Activated CD8-positive, alpha-beta memory T cell treated with anti-CD3 and anti-CD28 coated beads, Interleukin-2, amount 50 U/mL, for 24 hours (primary cell): ENCODE results near the gene MCTP1.

Experiments used
- DNase-seq: peaks from one replicate; pipeline ENCODE4 v3.0.0-alpha.2; 2020; ENCODE audit errors: extremely low read depth

The MCTP1 gene

DNA sequence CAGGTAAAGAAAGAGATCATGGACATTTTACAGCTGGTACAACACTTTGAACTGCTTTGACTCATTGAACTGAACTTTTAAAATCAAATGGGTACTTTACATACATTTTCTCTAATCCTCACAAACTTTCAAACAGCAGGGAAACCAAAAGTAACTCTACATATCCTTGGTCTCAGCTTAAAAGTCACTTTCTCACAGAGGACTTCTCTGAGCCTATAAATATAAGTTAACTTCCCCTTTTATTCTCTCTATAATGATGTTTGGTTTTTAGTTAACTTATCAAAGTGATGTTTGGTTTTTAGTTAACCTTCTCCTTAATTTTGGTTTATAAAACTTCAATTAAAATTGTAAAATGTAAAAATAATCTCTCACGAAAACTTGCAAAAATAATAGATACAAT, 209.8 kb downstream of the MCTP1 start:
- no peak for DNase-seq

DNA sequence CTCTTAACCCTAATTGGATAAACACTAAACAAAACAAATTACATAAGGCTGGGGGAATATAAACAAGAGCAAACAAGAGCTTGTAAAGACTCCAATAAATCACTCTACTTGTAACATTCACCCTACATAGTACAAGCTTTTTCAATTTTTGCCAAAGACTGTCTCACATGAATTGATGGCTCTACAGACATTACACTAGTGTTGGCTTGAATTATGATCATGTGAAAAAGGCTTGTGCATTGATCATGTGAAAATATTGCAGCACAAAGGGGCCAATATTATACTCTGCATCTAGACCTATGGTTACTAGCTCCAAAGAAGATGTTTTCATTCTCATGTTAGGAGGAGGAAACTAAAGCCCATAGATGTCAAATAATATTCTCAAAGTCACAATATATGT, 212.6 kb downstream of the MCTP1 start:
- DNase-seq, result no peak

DNA sequence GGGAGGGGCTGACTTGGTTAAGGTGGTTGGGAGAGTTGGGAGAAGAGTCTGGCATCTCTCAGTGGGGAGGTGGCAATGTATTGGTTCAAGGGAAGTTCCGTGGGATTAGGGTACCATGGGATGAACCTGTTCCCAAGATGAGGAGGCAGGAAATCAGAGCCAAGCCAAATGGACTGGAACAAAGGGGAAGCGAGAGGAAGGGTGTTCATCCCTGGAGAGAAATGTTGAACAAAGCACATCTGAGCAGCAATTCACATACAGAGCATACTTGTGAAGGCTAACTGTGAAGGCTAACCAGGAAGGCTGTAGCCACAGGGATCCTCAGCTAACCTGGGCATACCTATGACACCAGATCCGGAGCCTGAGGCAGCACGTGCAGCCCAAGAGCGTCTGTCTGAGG, 214.0 kb downstream of the MCTP1 start:
- DNase-seq, result no peak

DNA sequence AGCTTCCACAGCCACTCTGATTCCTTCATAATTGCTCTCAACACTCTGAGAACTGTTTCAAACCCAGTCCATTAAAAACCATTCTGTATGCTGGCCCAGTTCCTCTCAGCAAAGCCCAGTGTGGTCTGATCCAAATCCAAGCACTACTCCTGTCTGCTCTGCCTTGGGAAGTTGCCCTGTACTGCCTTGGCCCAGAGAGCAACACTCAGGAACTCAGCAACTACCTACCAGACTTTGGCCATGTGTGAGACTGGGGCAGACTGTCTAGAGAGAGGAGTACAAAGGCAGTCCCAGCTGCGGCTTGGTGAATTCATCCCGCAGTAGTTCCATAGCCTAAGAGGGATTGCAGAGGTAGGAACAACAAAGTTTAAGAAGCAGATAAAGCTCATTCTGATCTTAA, 214.4 kb downstream of the MCTP1 start:
- DNase-seq, result no peak

DNA sequence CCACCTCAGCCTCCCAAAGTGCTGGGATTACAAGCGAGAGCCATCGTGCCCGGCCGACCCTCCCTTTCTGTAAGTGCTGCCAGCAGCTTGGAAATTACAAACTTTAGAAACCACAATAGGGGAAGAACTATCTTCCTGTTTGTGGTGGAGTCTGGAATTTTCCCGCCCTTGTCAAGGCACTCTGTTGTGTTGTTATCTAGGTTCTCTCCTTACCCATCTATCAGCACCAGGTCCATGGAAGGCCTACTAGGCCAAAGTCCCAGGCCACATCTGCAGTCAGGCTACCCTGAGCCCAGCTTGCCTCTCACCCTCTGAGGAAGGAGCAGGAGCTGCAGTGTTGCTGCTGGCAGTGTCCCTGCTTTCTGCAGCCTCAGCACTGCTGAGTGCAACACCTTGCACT, 214.9 kb downstream of the MCTP1 start:
- DNase-seq, result no peak

DNA sequence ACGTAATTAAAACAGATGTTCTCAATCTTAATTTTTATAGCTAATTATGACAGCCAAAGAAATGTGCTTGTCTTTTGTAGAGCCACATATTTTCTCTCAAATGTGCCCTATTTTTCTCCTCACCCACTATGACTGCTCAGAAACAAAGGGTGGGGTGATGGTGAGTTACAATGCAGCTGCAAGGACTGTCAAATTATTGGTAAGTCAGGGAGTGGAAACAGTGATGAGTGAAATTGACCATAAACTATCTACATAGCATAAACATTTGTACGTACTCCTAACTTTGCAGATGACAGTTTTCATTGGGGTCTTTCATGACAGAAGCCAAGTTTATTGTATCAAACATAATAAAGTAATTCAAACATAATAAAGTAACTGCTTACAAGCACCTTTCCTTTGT, 215.9 kb downstream of the MCTP1 start:
- DNase-seq, result no peak

DNA sequence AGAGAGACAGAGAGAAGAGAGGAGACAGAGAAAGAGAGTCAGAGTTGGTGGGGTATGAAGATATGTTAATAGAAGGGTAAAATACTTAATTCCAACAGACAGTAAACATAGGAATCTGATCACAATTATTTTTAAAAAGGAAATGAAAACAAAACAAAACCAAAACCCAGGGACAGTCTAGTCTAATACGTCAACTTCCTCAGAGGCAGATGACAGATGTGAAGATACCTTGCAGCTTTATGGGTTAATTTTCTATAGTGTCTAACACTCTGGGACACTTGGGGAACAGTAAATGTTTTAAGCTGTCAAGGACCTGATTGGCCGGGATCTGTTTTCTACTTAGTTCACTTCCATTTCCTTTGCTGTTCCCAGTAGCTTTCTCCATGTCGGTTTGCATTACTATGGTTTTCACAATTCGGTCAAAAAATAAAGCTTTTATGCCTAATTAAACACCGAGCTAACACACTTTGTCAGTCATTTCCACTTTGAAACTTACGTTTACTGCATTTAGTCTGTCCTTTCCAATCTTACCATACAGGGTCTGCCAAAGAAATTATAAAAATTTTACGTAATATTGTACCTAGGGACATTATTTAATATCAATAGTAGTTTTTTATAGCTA, 216.5 kb downstream of the MCTP1 start:
- no peak for DNase-seq

DNA sequence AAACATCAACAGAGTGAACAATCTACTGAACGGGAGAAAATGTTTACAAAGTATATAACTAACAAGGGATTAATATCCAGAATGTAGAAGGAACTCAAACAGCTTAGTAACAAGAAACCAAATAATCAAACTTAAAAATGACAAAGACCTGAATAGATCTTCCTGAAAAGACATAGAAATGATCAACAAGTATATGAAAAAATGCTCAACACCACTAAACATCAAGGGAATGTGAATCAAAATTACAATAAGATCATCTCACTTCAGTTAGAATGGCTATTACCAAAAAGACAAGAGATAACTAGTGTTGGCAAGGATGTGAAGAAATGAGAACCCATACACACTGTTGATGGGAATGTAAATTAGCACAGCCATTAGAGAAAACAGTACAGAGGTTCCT, 218.8 kb downstream of the MCTP1 start:
- no peak for DNase-seq

DNA sequence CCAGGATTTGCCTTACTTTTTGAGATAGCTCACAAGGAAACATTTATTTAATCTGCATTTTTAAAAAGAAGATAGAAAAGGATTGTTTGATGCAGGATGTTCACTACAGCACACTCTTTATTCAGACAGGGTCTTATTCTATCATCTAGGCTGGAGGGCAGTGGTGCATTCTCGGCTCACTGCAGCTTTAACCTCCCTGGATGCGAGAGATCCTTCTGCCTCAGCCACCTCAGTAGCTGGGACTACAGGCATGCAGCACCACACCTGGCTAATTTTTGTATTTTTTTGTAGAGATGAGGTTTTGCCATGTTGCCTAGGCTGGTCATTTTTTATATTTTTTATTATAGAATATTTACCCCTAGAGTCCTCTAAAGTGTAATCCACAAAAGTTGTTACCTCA, 221.4 kb downstream of the MCTP1 start:
- DNase-seq, result no peak

DNA sequence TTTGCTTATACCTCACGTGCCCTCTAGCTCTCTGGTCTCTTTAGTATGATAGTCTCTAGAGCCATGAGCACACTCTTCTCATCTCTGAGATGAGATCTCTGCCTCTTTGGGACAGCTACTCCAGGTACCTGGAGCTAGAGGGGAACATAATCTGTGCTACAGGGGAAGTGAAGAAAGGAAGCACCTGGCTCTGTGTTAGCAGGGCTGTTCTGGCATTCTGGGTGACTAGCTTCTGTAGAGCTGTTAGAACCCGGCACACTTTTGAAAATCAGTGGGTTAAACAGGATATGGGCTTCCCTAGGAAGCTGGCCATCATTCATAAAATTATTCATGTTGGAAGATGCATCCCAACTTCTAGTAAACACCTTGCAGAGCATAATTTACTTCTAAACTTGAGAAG, 224.8 kb downstream of the MCTP1 start:
- DNase-seq, result no peak

DNA sequence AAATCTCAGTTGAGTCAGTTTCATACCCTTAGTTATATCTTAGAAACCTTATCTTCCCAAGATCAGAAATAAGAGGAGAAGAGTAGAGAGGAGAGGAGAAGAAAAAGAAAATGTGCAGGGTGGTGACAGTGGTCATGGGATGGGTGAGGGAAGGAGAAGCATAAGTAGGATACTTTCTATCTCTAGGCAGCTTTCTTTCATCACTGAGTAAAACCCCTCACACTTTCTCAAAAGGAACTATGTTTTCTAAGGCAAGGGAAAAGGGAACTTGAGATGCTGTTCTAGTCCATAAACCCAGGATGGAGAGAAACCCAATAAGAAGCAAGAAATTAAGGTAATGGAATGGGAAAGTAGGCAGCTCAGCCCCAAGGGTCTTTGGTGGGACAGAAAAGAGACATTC, 225.3 kb downstream of the MCTP1 start:
- no peak for DNase-seq

DNA sequence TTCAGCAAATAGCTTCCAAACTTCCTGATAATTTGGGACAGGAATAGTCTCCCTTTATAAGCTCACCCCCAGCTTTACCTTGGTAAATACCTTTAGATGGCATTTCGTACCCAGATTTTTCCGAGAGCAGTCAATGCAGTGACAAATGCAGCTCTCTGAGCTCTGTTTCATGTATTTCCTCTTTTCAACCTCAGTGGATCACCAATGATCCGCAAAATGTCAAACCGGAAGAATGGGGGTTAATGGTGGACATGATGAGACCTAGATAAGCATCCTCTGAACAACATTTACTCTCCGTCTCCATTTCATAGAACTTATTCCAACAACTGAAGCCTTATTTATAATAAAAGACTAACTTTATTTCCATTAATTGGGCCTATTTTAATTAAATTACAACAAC, 227.3 kb downstream of the MCTP1 start:
- no peak for DNase-seq

DNA sequence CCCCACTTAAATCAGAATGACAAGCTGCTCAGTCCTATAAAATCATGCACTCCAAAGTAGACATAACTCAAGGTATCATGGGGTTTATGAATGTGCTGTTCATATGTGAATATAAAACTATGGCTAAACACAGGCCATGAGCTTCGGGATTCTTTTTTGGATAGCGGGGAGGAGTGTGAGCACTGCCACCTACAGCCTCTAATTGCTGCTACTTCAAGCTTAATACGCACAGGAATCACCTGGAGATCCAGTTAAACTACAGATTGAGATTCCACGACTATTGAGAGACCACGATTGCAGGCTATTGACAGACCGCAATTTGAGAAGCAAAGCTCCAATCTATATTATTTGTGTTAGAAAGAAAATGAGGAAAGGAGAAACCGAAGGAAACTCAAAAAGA, 231.6 kb downstream of the MCTP1 start:
- no peak for DNase-seq

DNA sequence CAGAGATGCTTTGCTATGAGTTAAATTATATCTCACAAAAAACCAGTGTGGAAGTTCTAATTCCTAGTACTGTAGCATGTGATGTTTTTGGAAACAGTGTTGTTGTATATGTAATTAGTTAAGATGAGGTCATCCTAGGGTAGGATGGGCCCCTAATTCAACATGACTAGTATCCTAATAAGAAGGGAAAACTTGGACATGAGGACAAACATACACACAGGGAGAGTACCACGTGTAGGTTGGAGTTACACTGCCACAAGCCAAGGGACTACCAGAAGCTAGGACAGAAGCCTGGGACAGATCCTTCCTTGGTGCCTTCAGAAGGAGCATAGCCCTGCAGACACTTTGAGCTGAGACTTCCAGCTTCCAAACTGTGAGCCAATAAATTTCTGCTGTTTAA, 234.2 kb downstream of the MCTP1 start:
- no peak for DNase-seq

DNA sequence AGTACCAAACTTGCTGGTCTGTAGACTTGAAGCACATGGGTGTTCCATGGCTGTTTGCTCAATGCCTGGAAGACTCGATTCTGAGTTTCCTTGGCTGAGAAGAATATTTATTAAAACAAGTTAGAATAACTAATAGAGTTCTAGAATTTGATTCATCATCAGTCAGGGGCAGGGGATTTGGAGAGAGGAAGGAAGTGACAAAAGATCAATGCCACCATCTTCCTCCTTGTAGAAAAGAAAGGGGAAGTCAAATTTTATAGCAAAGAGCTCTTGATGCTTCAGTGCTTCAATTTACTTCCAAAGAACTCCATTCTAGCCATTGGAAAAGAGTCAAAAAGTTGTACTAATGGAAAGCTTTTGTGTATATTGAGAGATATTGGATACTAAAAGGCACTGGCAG, 236.3 kb downstream of the MCTP1 start:
- DNase-seq, result no peak

DNA sequence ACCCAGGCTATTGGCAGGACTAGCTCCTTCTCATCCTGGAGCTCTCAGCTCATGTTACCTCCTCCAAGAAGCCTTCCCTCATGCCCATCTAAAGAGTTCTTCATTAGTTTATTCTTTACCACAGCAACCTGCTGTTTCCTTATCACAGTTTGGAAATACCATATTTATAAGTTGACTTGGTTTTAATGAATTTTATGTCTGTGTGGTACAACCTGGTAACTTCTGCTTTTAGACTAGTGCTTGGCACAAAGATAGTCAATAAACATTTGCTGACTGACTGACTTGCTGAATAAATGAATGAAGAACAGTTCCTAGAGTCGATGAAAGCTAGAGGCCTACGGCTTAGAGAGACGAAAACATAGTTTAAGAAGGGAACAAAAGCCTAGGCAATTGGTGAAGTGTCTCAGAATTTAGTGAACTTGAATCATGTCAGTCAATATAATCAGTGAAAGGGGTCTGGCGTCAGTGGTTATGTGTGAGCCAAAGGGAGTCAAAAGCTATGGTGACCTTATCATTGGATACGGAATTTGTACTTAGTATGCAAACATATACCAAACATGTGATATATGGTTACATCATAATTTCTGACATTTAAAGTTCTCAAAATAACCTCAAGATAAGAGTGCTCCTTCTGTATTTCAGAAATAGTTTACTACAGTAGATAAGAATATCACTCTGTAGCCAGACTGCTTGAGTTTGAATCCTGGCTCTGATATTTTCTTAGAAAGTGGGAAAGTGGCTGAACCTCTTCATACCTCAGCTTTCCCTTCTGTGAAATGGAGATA, 239.5 kb downstream of the MCTP1 start:
- no peak for DNase-seq

DNA sequence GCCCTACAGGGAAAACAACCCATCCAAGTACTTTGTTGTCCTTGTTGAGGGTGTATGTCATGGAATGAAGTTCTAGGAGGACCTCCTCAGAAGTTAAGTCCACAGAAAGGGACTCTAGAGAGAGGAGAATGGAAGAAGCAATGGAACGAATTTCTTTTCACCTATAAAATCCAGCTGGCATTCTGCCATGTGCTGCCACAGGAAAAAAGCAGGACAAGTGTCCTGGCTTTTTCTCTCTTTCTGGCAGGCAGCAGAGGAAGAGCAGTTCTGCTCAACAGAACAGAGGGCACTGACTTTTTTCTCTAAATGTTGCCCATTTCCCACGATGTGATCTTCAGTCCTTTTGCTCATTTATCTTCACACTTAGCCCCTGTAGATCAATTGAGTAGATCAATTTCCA, 240.8 kb downstream of the MCTP1 start:
- no peak for DNase-seq

DNA sequence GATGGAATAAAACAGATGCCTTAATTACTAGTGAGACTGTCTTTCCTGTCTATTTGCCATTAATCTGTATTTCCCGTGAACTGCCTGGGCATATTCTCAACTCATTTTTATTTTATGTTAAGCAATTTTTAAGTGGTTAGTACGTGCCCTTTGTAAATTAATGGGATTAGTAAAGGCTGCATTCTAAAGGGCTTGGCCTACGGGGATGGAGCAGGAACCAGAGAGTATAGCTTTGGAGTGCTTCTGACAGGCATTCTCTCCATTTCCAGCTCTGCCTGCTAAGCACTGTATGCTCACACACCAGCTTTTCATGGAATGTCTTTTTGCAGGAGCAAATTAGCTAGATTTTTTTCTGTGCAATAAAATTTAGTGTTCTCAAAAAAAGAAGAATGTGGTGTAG, 241.2 kb downstream of the MCTP1 start:
- DNase-seq, result no peak

DNA sequence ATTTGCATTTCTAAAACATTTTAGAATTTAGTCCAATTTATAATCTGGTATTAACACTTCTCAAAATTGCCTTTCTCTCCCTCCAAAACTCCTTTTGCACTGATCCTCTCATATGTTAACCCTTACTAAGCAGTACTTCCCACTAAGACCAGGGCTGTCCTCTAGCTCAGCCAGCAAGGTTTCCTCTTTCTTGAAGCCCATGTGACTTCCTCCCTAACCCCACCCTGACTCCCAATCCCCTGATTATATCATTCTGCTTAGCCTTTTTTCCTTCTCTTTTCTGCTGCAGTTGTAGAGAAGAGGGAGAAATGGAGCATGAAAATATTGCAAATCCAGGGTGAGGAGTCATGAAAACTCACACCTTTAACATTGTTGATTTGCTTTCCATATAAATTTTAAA, 241.7 kb downstream of the MCTP1 start:
- DNase-seq, result no peak

DNA sequence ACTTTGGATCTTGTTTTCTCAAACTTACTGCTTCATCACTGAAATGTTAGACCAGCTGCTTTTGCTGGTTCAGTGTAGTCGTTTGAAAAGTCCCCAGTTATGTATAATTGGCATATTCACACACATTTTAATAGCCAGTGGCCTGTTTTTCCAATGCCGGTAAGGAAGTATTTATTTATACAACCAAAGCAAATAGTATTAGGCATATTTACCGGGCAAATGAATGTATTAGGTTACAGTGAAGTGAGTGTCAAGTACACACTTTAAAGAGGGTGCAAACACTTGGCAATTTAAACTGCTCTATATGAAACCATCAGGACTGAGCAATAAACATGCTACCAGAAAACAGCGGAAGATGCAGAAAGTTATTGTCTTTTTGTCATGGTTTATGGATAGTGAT, 242.9 kb downstream of the MCTP1 start:
- DNase-seq, result no peak

DNA sequence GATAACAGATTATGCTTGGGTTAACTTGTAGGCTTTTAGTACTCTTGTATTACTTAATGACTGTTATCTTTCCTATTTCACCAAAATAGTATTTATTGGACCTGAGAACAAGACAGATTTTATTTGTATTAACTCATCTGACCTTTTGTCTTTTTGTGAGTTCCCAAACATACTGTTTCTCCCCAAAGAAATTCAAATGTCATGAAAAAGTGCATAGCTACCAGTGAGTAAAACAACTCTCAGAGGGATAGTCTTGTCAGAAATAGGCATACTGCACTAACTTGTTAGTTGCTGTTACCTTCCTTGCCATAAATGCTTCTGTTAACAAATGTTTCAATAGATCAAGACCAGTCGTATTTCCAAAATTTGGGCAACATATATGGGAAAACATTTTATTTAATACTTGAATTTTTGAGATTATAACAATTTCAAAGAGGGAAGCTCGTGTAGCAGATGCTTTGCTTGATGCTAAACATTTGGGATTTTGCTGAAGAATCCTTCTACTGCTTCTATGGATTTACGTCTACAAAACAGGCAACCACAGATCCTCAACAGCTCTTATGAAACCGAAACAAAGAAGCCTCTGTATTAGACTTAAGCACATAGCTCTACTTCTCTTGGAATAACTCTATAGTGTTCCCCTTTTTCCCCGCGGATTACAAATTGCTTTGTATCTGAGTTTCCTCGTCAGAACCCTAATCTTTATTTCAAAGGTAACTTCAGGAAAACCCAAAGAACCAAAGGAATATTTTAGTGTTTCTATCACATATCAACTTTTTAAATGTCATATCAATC, 248.8 kb downstream of the MCTP1 start:
- no peak for DNase-seq

DNA sequence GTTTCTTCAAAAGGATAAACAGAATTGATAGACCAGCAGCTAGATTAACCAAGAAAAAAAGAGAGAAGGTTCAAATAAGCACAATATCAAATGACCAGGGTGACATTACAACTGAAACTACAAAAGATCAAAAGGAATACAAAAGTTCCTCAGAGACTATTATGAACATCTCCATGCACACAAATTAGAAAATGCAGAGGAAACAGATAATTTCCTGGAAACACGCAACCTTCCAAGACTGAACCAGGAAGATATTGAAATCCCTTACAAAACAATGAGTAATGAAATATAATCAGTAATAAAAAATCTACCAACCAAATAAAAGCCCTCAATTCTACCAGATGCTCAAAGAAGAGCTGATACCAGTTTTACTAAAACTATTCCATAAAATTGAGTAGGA, 252.1 kb downstream of the MCTP1 start:
- no peak for DNase-seq
